Breast epithelium (tissue), 4 donors: ENCODE results near the gene POLG. TPM values are rescaled to one million over a fixed set of nuclear protein-coding genes. Genes with fewer than 3 reads are reported as not detected.
A peak's percentile ranks its signal among the peaks of the same experiment; 100 is the strongest.

Source experiments
- DNase-seq, 2 donors: peaks; one replicate each; pipeline ENCODE4 v3.0.0-alpha.2; 2019; ENCODE audit warnings: low spot score in 2 of 2
- H3K27ac ChIP-seq, 2 donors: fragments of 200-600 bp; sonication (generic) in 1 of 2; one replicate each; pipeline ENCODE4 v1.5.1; 2016 to 2019; ENCODE audit warnings: mild to moderate bottlenecking in 1 of 2
- H3K27me3 ChIP-seq, 2 donors: fragments of 200-600 bp; sonication (generic) in 1 of 2; one replicate each; pipeline versions ENCODE4 v1.5.1 to v1.6.0; 2017 to 2019; ENCODE audit warnings: control low read depth in 1 of 2, mild to moderate bottlenecking in 1 of 2
- H3K36me3 ChIP-seq: fragments of 200-600 bp; one replicate; pipeline ENCODE4 v1.5.1; 2019
- H3K4me1 ChIP-seq, 2 donors: fragments of 200-600 bp; sonication (generic); one replicate each; pipeline ENCODE4 v1.5.1; 2016 to 2019; ENCODE audit warnings: control low read depth in 1 of 2
- H3K4me3 ChIP-seq, 3 donors: fragments of 200-600 bp; sonication (generic); 1 replicate in 2 of 3; 2 replicates in 1 of 3; pipeline ENCODE4 v1.5.1; 2016 to 2019; ENCODE audit warnings: mild to moderate bottlenecking in 3 of 3, moderate library complexity in 2 of 3
- H3K9me3 ChIP-seq, 2 donors: fragments of 200-600 bp; sonication (generic) in 1 of 2; one replicate each; pipeline ENCODE4 v1.5.1; 2016 to 2019; ENCODE audit warnings: control low read depth in 1 of 2
- CTCF ChIP-seq, 3 donors: fragments of 450-650 bp; IDR thresholded peaks; one replicate each; pipeline ENCODE4 v1.5.1; 2016 to 2017; ENCODE audit warnings: antibody characterized with exemption in 3 of 3, mild to moderate bottlenecking in 3 of 3, moderate library complexity in 3 of 3
- POLR2A ChIP-seq: fragments of 450-650 bp; IDR thresholded peaks from one replicate; pipeline ENCODE4 v1.6.1; 2016; ENCODE audit warnings: antibody characterized with exemption, mild to moderate bottlenecking, moderate library complexity
- POLR2AphosphoS5 ChIP-seq, 3 donors: sonication (generic); formaldehyde crosslinking; IDR thresholded peaks; one replicate each; pipeline ENCODE4 v1.6.1; 2017; ENCODE audit warnings: antibody characterized with exemption in 3 of 3
- intact Hi-C: fragments of 100-400 bp; cut with DNase I; formaldehyde crosslinking; loops from one replicate; pipeline ENCODE4 v1.15.1; 2023; ENCODE audit warnings: low total_unique reads
- total RNA-seq, 3 donors: library from RNA; depleted of rRNA; stranded (reverse); fragments of >200 nt; gene quantifications; one replicate each; pipeline ENCODE4 v1.1.0, GENCODE V29; 2016

The POLG gene
- total RNA-seq, 3 donors from 2014 or later: 50.6 to 59.6 (median 53.3) TPM

- Histone ChIP-seq H3K4me3 (peak overlapping the region; percentile 35 to 65 (median 44)), H3K27ac (no peak overlapping the region), H3K27me3 (peaks cover 25 to 95% of the 10 kb centered on the region in 2 donors), H3K4me1 (peaks cover 5 to 7% of the 10 kb centered on the region in 2 donors), H3K9me3 (no peaks in the 10 kb centered on the region), H3K36me3 (no peaks in the 10 kb centered on the region)
- intact Hi-C loops: loop anchor here (5.0 kb wide), 1 partner anchor 73 kb away; no protein-coding TSS in a partner anchor
- DNase-seq: peak; percentile 45 to 76
- no peak for TF ChIP-seq POLR2A
- peak in 1 of 3 donors; percentile 49 for TF ChIP-seq POLR2AphosphoS5 (IDR thresholded peaks at IDR 0.05)
- peak; percentile 96 to 98 (median 97) for TF ChIP-seq CTCF (IDR thresholded peaks at IDR 0.05)
Observed at GRCh38 chr15:89358755-89359439, 24.3 kb upstream of the POLG start.

- no peak for TF ChIP-seq CTCF (IDR thresholded peaks at IDR 0.05)
- no peak for TF ChIP-seq POLR2A
- TF ChIP-seq POLR2AphosphoS5 (IDR thresholded peaks at IDR 0.05): no peak
- intact Hi-C loops: loop anchor here (5.0 kb wide), 1 partner anchor 74 kb away; no protein-coding TSS in a partner anchor
- Histone ChIP-seq H3K9me3 (no peaks in the 10 kb centered on the region), H3K27ac (no peak overlapping the region), H3K4me3 (peak overlapping the region; percentile 35 to 65 (median 44)), H3K36me3 (no peaks in the 10 kb centered on the region), H3K4me1 (peaks cover 5 to 7% of the 10 kb centered on the region in 2 donors), H3K27me3 (peaks cover 22 to 95% of the 10 kb centered on the region in 2 donors)
- DNase-seq: no peak
Observed at GRCh38 chr15:89358435-89358754, 23.8 kb upstream of the POLG start.

- Histone ChIP-seq H3K4me1 (peaks cover 5 to 7% of the 10 kb centered on the region in 2 donors), H3K36me3 (no peaks in the 10 kb centered on the region), H3K4me3 (no peak overlapping the region), H3K9me3 (no peaks in the 10 kb centered on the region), H3K27me3 (peaks cover 12 to 82% of the 10 kb centered on the region in 2 donors), H3K27ac (no peak overlapping the region)
- no peak for DNase-seq
- intact Hi-C loops: loop anchor here (5.0 kb wide), 1 partner anchor 76 kb away; no protein-coding TSS in a partner anchor
- TF ChIP-seq CTCF (IDR thresholded peaks at IDR 0.05) (peak in 2 of 3 donors; percentile 12 to 27), POLR2A (no peak)
Observed at GRCh38 chr15:89356634-89357298, 22.1 kb upstream of the POLG start.

GRCh38 chr15:89353991-89354390 is 19.4 kb upstream of the POLG start:
- Histone ChIP-seq H3K27ac (no peak overlapping the region), H3K4me3 (no peak overlapping the region), H3K4me1 (peaks cover under 1 to 2% of the 10 kb centered on the region in 2 donors), H3K36me3 (no peaks in the 10 kb centered on the region), H3K27me3 (peaks cover 0 to 55% of the 10 kb centered on the region in 2 donors), H3K9me3 (no peaks in the 10 kb centered on the region)
- no peak for TF ChIP-seq CTCF (IDR thresholded peaks at IDR 0.05)
- TF ChIP-seq POLR2A: no peak
- TF ChIP-seq POLR2AphosphoS5 (IDR thresholded peaks at IDR 0.05): no peak
- intact Hi-C loops: no loop called here
- DNase-seq: no peak

- H3K27me3 ChIP-seq: peaks cover 0 to 40% of the 10 kb centered on the region in 2 donors
- H3K27ac ChIP-seq: no peak overlapping the region
- H3K4me3 ChIP-seq: no peak overlapping the region
- no peaks in the 10 kb centered on the region for H3K4me1 ChIP-seq
- no peak for DNase-seq
- TF ChIP-seq POLR2A: no peak
- TF ChIP-seq CTCF (IDR thresholded peaks at IDR 0.05): no peak
- TF ChIP-seq POLR2AphosphoS5 (IDR thresholded peaks at IDR 0.05): no peak
- no peaks in the 10 kb centered on the region for H3K36me3 ChIP-seq
- no peaks in the 10 kb centered on the region for H3K9me3 ChIP-seq
- intact Hi-C loops: no loop called here
Observed at GRCh38 chr15:89352476-89352875, 17.9 kb upstream of the POLG start.
